LNCaP clone FGC (cell line): ENCODE measurements around the gene NAA40.

ENCODE experiments used
- DNase-seq: peaks from one replicate; pipeline ENCODE4 v3.0.0-alpha.2; 2011; ENCODE audit warnings: low read depth
- H3K4me3 ChIP-seq: 2 replicates; pipeline ENCODE4 v1.5.1; 2011; ENCODE audit warnings: mild to moderate bottlenecking, low read depth, low read length, control low read depth
- TF ChIP-seq, protein P1 (sequence below): IDR thresholded peaks from 2 replicates; pipeline ENCODE4 v1.5.1; 2012; ENCODE audit warnings: mild to moderate bottlenecking; ENCODE audit not compliant: control insufficient read depth, insufficient read depth; ENCODE audit errors: extremely low read depth

Gene NAA40

GRCh38 chr11:63938479-63939396 is at the start of gene NAA40:
NAA40 (plus strand) TSS chr11:63939002; CDS start chr11:63939097, 95 bp downstream.
- peak; percentile 88 for DNase-seq
- TF ChIP-seq, protein P1, sequence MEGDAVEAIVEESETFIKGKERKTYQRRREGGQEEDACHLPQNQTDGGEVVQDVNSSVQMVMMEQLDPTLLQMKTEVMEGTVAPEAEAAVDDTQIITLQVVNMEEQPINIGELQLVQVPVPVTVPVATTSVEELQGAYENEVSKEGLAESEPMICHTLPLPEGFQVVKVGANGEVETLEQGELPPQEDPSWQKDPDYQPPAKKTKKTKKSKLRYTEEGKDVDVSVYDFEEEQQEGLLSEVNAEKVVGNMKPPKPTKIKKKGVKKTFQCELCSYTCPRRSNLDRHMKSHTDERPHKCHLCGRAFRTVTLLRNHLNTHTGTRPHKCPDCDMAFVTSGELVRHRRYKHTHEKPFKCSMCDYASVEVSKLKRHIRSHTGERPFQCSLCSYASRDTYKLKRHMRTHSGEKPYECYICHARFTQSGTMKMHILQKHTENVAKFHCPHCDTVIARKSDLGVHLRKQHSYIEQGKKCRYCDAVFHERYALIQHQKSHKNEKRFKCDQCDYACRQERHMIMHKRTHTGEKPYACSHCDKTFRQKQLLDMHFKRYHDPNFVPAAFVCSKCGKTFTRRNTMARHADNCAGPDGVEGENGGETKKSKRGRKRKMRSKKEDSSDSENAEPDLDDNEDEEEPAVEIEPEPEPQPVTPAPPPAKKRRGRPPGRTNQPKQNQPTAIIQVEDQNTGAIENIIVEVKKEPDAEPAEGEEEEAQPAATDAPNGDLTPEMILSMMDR = peak; percentile 18; the same call in 1 of the 2 replicates
- peak within 1 kb of the TSS; percentile 88 for H3K4me3 ChIP-seq

DNA sequence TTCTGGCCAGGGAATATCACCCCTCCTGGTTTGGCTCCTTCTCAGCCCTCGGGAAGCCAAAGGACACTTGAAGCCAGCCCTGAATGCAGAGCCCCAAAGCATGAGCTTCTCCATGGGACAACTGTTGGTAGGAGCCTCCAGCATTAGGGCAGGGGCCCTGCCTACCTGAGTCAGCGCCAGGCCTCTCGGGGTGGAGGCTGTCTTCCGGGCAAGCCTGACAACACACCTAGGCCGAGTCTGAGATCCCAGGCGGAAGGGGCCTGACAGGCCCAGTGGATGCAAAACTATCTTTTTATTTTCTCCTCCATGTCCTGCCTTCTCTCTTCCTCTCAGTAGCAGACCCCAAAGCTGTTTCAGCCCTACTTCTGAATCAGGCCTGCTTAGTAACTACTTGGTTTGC is 49.5 kb upstream of the NAA40 start:
- H3K4me3 ChIP-seq = no peak overlapping the region; the same call in 1 of the 2 replicates
- DNase-seq = no peak
- TF ChIP-seq, protein P1 = no peak

DNA sequence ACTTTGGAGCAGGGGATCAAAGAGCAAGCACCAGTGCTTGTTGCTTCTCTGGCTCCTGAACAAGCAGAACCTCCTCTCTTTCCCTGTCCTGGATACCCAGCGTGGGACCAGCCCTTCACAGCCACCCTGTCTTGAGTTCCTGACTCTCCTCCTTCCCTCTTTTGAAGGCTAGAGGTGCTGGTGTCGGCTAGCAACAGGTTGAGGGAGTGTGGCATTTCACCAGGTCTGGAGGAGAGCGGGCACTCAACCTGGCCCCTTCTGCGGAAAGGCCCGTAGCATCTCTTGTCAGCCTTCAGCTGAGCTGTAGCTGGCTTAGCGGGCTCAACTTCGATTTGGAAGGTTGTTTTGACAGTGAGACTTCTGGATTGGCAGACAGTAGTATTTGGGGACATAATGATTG is 48.4 kb upstream of the NAA40 start:
- no peak for DNase-seq
- TF ChIP-seq, protein P1 = no peak
- no peak overlapping the region for H3K4me3 ChIP-seq

DNA sequence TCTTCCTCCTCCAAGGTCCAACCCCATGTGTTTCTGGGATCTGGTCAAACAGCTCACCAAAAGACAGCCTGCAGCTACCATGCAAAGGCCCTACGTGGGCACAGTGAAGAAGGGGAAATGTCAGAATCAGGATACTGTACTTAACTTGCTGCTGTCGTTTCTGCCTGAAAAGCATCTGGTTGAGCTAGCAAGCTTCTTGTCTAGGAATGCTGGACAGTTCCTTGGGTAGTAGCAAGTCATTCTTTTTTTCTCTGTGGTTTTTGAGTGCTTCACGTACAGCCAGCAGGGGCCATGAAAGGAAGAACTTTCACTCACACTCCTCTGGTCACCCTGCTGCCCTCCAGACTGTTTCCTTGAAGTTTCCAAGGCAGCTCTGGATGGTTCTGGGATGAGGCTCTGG is 46.6 kb upstream of the NAA40 start:
- TF ChIP-seq, protein P1 = no peak
- no peak for DNase-seq

DNA sequence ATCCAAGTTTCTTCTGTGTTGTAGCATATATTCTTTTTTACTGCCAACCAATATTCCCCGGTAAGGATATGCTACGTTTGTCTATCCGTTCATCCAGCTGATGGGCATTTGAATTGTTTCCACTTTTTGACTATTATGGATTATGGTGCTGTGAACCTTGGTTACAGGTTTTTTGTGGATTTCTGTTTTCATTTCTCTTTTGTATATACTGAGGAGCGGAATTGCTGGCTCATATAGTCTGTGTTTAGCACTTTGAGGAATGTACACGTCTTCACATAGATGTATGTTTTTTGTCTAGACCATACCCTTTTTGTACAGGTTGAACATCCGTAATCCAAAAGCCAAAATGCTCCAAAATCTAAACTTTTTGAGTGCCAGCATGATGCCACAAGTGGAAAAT is 45.4 kb upstream of the NAA40 start:
- TF ChIP-seq, protein P1 = no peak
- H3K4me3 ChIP-seq = no peak overlapping the region
- DNase-seq = no peak

More for the DNA sequence above, 46.6 kb upstream of the NAA40 start:
- no peak overlapping the region for H3K4me3 ChIP-seq

- DNase-seq = peak; percentile 51
- TF ChIP-seq, protein P1 = no peak
- no peak overlapping the region for H3K4me3 ChIP-seq
Observed at GRCh38 chr11:63896071-63896470, 42.7 kb upstream of the NAA40 start.
